ENCODE results near the gene BHLHE23.
"Not testable (repeated sequence)": the region's sequence is repeated elsewhere in the genome, so short reads cannot be mapped to it uniquely, and the experiment has no call there.

DNA sequence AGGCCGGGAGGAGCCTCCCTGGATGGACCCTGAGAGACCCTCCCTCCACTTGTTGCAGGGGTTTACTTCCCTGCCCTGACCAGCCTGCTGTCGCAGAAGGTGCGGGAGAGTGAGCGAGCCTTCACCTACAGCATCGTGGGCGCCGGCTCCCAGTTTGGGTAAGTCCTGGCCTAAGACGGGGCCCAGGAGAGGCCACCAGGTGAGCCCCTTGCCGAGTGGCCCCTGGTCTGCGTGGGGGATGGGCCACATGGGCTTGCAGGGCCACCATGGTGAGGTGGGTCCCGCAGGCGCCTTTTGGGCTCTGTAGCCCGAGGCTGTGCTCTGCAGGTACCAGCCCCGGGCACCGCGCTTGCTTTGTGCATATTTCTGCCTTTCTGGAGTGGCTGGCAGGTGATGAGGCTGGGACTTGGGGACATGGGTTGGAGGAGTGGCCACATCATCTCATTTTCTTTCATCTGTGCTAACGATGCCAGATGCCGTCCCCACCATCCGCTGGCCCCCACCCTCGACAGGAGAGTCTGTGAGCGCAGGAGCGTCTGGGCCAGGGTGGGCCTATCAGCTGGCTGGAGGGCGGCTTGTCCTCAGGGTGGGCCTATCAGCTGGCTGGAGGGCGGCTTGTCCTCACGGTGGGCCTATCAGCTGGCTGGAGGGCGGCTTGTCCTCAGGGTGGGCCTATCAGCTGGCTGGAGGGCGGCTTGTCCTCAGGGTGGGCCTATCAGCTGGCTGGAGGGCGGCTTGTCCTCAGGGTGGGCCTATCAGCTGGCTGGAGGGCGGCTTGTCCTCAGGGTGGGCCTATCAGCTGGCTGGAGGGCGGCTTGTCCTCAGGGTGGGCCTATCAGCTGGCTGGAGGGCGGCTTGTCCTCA, 46.1 kb downstream of the BHLHE23 start:
- not testable (repeated sequence) for TF ChIP-seq CTCF, POLR2A (IDR thresholded peaks at IDR 0.05)

Data from uterus (tissue), 2 donors.